ENCODE results near the gene GLT6D1. TPM values are rescaled to one million over a fixed set of nuclear protein-coding genes. Genes with fewer than 3 reads are reported as not detected.

GLT6D1 gene
- total and polyA plus RNA-seq, 2 donors (not counting 1 experiment from before 2014, with no cell fraction given), result not detected

DNA sequence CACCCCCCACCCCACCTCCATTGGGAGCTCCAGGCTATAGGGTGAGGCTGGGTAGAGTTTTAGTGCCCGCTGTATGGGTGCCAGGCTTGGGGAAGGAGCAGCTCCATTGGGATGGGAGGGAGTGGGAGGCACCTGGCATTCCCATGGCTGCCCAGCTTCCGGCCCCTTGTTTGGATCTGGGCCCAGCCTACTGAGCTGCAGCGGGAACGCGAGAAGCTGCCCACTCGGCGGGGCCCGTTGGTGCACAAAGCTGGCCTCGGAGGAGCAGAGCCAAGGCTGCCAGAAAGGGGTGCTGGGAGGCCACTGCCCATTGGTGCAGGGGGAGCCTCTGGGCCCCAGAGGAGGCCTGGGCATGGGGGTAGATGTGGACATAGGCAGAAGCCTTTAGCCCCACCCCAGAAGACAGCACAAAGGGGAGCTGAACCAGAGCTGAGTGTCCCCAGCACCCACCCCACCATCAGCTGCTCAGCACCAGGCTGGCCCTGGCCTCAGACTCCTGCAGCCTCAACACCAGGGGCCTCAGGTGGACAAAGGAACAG lies 28.2 kb upstream of the GLT6D1 start:
- Histone ChIP-seq H3K79me2 (ENCODE audit: control insufficient read depth, insufficient read depth, low read length) (no peaks in the 10 kb centered on the region), H4K20me1 (ENCODE audit: control insufficient read depth, insufficient read depth, low read length, poor library complexity, severe bottlenecking) (no peaks in the 10 kb centered on the region), H3K36me3 (replicated peaks in 1 of 2; ENCODE audit: control extremely low read depth in 1 of 2, control insufficient read depth in 1 of 2, extremely low read depth in 1 of 2, insufficient read depth in 2 of 2, low read length in 1 of 2) (no peaks in the 10 kb centered on the region), H3K4me3 (ENCODE audit: control extremely low read depth in 1 of 5, extremely low read depth in 1 of 5, insufficient read depth in 1 of 5, low read depth in 2 of 5, low read length in 4 of 5) (no peak overlapping the region), H3K4me2 (replicated peaks; ENCODE audit: low read depth, low read length, poor library complexity, severe bottlenecking) (no peak overlapping the region), H3K4me1 (ENCODE audit: control insufficient read depth in 2 of 2, insufficient read depth in 2 of 2, low read length in 2 of 2) (no peaks in the 10 kb centered on the region), H3K9ac (ENCODE audit: low read length) (no peak overlapping the region), H3K27me3 (replicated peaks in 1 of 4; ENCODE audit: control extremely low read depth in 1 of 4, control insufficient read depth in 3 of 4, insufficient read depth in 4 of 4, low read length in 3 of 4) (no peaks in the 10 kb centered on the region), H2AFZ (ENCODE audit: insufficient read depth, low read depth, low read length, poor library complexity, severe bottlenecking) (no peak overlapping the region), H3K27ac (ENCODE audit: low read length in 2 of 2) (no peak overlapping the region), H3K9me3 (ENCODE audit: control extremely low read depth in 1 of 3, control insufficient read depth in 2 of 3, insufficient read depth in 1 of 3, low read length in 2 of 3) (peaks cover 0 to 13% (median 0%) of the 10 kb centered on the region in 3 donors)
- TF ChIP-seq EZH2 (IDR thresholded peaks at IDR 0.05; ENCODE audit: borderline replicate concordance, insufficient read depth, low read depth, low read length, poor library complexity, severe bottlenecking), result no peak
- TF ChIP-seq, protein P1, sequence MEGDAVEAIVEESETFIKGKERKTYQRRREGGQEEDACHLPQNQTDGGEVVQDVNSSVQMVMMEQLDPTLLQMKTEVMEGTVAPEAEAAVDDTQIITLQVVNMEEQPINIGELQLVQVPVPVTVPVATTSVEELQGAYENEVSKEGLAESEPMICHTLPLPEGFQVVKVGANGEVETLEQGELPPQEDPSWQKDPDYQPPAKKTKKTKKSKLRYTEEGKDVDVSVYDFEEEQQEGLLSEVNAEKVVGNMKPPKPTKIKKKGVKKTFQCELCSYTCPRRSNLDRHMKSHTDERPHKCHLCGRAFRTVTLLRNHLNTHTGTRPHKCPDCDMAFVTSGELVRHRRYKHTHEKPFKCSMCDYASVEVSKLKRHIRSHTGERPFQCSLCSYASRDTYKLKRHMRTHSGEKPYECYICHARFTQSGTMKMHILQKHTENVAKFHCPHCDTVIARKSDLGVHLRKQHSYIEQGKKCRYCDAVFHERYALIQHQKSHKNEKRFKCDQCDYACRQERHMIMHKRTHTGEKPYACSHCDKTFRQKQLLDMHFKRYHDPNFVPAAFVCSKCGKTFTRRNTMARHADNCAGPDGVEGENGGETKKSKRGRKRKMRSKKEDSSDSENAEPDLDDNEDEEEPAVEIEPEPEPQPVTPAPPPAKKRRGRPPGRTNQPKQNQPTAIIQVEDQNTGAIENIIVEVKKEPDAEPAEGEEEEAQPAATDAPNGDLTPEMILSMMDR (IDR thresholded peaks at IDR 0.05), result no peak
- intact Hi-C loops (cut with micrococcal nuclease), result no loop called here
- Mint-ChIP-seq H3K27ac (no peak overlapping the region), H3K9me3 (ENCODE audit: insufficient read depth) (peaks cover 3% of the 10 kb centered on the region), H3K4me3 (no peak overlapping the region), H3K27me3 (peaks cover 3% of the 10 kb centered on the region), H3K4me1 (no peaks in the 10 kb centered on the region)
- no peak for ATAC-seq (ENCODE audit: low read depth)
- POLR2A ChIA-PET, result no interaction called here
- DNase-seq, result no peak
- CTCF ChIA-PET, result no interaction called here
- WGBS (ENCODE audit: insufficient coverage), result 92% methylated on average over 9 of the region's 9 CpGs

DNA sequence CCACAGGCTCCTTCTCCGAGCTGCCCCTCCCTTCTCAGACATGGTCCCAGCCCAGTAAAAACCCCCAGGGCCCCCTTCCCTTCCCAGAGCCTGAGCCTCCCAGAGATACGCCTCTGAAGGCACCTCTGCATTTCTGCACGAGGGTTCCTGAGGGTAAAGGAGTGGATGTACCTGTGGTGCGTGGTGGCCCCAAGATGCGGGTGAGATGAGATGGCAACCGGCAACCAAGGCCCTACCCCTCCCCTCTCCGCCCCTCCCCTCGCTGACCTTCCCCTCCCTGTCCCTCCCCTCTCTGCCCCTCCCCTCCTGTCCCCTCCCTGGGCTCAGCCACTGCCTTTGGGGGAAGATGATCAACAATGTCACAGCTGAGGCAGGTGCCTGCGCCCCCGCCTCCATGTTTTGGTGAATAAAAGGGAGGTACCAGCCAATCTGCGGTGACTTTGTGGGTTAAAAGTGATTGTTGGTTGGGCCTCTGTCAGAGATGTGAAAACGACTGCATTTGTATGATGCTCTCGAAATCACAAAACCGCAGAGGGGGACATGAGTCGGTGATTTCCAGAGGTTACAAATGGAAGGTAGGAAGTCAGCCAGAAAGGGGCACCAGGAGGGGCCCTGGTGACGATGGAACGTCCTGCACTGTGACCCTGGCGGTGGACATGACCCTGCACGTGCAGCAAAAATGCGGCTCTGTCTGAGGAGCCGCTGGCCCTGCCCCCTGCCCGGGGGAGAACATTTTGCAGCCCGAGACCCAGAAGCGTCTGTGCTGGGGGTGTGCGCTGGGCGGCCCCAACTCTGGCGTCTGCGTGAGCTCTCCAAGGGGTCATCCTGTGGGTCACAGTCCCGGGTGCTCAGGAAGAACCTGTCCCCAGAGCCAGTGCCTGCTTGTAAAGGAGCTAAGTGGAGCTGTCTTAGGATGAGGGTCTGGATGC lies 27.5 kb upstream of the GLT6D1 start:
- DNase-seq (no peak), ATAC-seq (ENCODE audit: low read depth) (no peak)
- Histone ChIP-seq H3K4me1 (ENCODE audit: control insufficient read depth in 2 of 2, insufficient read depth in 2 of 2, low read length in 2 of 2) (no peaks in the 10 kb centered on the region), H2AFZ (ENCODE audit: insufficient read depth, low read depth, low read length, poor library complexity, severe bottlenecking) (no peak overlapping the region), H3K9ac (ENCODE audit: low read length) (no peak overlapping the region), H3K4me3 (ENCODE audit: control extremely low read depth in 1 of 5, extremely low read depth in 1 of 5, insufficient read depth in 1 of 5, low read depth in 2 of 5, low read length in 4 of 5) (no peak overlapping the region), H3K27ac (ENCODE audit: low read length in 2 of 2) (no peak overlapping the region), H3K36me3 (replicated peaks in 1 of 2; ENCODE audit: control extremely low read depth in 1 of 2, control insufficient read depth in 1 of 2, extremely low read depth in 1 of 2, insufficient read depth in 2 of 2, low read length in 1 of 2) (no peaks in the 10 kb centered on the region), H3K79me2 (ENCODE audit: control insufficient read depth, insufficient read depth, low read length) (no peaks in the 10 kb centered on the region), H3K4me2 (replicated peaks; ENCODE audit: low read depth, low read length, poor library complexity, severe bottlenecking) (no peak overlapping the region), H4K20me1 (ENCODE audit: control insufficient read depth, insufficient read depth, low read length, poor library complexity, severe bottlenecking) (no peaks in the 10 kb centered on the region), H3K27me3 (replicated peaks in 1 of 4; ENCODE audit: control extremely low read depth in 1 of 4, control insufficient read depth in 3 of 4, insufficient read depth in 4 of 4, low read length in 3 of 4) (no peaks in the 10 kb centered on the region), H3K9me3 (ENCODE audit: control extremely low read depth in 1 of 3, control insufficient read depth in 2 of 3, insufficient read depth in 1 of 3, low read length in 2 of 3) (peaks cover 0 to 13% (median 0%) of the 10 kb centered on the region in 3 donors)
- 88% methylated on average over 22 of the region's 29 CpGs for WGBS (ENCODE audit: insufficient coverage)
- Mint-ChIP-seq H3K27me3 (no peaks in the 10 kb centered on the region), H3K27ac (no peak overlapping the region), H3K4me3 (no peak overlapping the region), H3K4me1 (no peaks in the 10 kb centered on the region), H3K9me3 (ENCODE audit: insufficient read depth) (peaks cover 3% of the 10 kb centered on the region)
- TF ChIP-seq EZH2 (IDR thresholded peaks at IDR 0.05; ENCODE audit: borderline replicate concordance, insufficient read depth, low read depth, low read length, poor library complexity, severe bottlenecking), result no peak
- TF ChIP-seq, protein P1 (IDR thresholded peaks at IDR 0.05), result no peak
- ChIA-PET POLR2A (no interaction called here), CTCF (no interaction called here)
- intact Hi-C loops (cut with micrococcal nuclease), result no loop called here
